Measurements from ENCODE around the gene PDGFRA. TPM values are rescaled to one million over a fixed set of nuclear protein-coding genes. Genes with fewer than 3 reads are reported as not detected.

The PDGFRA gene
- total RNA-seq, 2 experiments from 2014 or later, result not detected

DNA sequence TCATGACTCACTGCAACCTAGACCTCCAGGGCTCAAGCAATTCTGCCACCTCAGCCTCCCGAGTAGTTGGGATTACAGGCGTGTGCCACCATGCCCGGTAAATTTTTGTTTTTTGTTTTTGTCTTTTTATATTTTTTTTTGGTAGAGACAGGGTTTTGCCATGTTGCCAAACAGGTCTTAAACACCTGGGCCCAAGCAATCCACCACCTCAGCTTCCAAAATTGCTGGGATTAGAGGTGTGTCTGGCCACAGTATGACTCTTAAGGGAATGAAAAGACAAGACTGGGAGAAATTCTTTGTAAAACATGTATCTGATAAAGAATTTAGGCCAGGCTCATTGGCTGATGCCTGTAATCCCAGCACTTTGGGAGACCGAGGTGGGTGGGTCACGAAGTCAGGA, 29.2 kb upstream of the PDGFRA start:
- H3K27me3 Mint-ChIP-seq, result peaks cover 22% of the 10 kb centered on the region
- no peaks in the 10 kb centered on the region for H3K9me3 ChIP-seq (ENCODE audit: control insufficient read depth in 1 of 2, insufficient read depth in 1 of 2, low read length in 2 of 2)
- H3K9me3 Mint-ChIP-seq, result no peaks in the 10 kb centered on the region
- H3K4me3 ChIP-seq (ENCODE audit: low read length), result no peak overlapping the region
- no peaks in the 10 kb centered on the region for H3K27me3 ChIP-seq (ENCODE audit: control insufficient read depth in 1 of 2, insufficient read depth in 2 of 2, low read length in 2 of 2)
- H3K36me3 ChIP-seq (ENCODE audit: insufficient read depth, low read length), result no peaks in the 10 kb centered on the region
- no peak overlapping the region for H3K27ac Mint-ChIP-seq
- ATAC-seq (ENCODE audit: poor library complexity) (no peak), DNase-seq (no peak)
- no peaks in the 10 kb centered on the region for H3K4me1 Mint-ChIP-seq (ENCODE audit: low read depth)
- no peak overlapping the region for H3K4me3 Mint-ChIP-seq
- TF ChIP-seq, protein P1, sequence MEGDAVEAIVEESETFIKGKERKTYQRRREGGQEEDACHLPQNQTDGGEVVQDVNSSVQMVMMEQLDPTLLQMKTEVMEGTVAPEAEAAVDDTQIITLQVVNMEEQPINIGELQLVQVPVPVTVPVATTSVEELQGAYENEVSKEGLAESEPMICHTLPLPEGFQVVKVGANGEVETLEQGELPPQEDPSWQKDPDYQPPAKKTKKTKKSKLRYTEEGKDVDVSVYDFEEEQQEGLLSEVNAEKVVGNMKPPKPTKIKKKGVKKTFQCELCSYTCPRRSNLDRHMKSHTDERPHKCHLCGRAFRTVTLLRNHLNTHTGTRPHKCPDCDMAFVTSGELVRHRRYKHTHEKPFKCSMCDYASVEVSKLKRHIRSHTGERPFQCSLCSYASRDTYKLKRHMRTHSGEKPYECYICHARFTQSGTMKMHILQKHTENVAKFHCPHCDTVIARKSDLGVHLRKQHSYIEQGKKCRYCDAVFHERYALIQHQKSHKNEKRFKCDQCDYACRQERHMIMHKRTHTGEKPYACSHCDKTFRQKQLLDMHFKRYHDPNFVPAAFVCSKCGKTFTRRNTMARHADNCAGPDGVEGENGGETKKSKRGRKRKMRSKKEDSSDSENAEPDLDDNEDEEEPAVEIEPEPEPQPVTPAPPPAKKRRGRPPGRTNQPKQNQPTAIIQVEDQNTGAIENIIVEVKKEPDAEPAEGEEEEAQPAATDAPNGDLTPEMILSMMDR (IDR thresholded peaks at IDR 0.05), result no peak
- CTCF ChIA-PET, result no interaction called here
- no peaks in the 10 kb centered on the region for H3K4me1 ChIP-seq (ENCODE audit: insufficient read depth, low read length)
- POLR2A ChIA-PET, result no interaction called here
- intact Hi-C loops (cut with DNase I, micrococcal nuclease), result no loop called here
- no peaks in the 10 kb centered on the region for H3K36me3 Mint-ChIP-seq (ENCODE audit: low read depth)
- no peak overlapping the region for H3K27ac ChIP-seq (ENCODE audit: low read depth in 1 of 2, low read length in 2 of 2)

DNA sequence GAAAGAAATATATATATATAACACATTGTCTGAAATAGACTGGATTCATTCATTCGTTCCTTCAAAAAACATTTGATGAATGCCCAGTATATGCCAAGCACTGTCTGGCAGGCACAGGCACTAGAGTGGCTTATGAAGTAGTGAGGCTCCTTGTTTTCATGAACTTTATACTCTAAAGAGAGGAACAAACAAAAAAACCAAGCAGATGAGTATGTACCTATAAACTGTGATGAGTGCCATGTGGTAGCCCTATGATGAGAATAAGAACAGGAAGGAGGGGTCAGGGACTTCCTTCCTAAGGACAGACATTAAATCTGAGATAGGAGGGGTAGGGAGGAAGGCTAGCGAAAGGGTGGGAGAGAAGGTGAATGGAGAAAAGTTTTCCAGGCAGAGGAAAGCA, 19.5 kb upstream of the PDGFRA start:
- no peaks in the 10 kb centered on the region for H3K9me3 ChIP-seq (ENCODE audit: control insufficient read depth in 1 of 2, insufficient read depth in 1 of 2, low read length in 2 of 2)
- H3K27me3 Mint-ChIP-seq, result peaks cover 36% of the 10 kb centered on the region
- no peak overlapping the region for H3K27ac Mint-ChIP-seq
- DNase-seq (no peak), ATAC-seq (ENCODE audit: poor library complexity) (no peak)
- intact Hi-C loops (cut with DNase I, micrococcal nuclease), result no loop called here
- POLR2A ChIA-PET, result no interaction called here
- CTCF ChIA-PET, result no interaction called here
- H3K36me3 Mint-ChIP-seq (ENCODE audit: low read depth), result no peaks in the 10 kb centered on the region
- peaks cover 0 to 6% of the 10 kb centered on the region in 2 experiments for H3K27me3 ChIP-seq (ENCODE audit: control insufficient read depth in 1 of 2, insufficient read depth in 2 of 2, low read length in 2 of 2)
- no peaks in the 10 kb centered on the region for H3K4me1 ChIP-seq (ENCODE audit: insufficient read depth, low read length)
- H3K36me3 ChIP-seq (ENCODE audit: insufficient read depth, low read length), result no peaks in the 10 kb centered on the region
- no peak overlapping the region for H3K27ac ChIP-seq (ENCODE audit: low read depth in 1 of 2, low read length in 2 of 2)
- no peaks in the 10 kb centered on the region for H3K9me3 Mint-ChIP-seq
- H3K4me3 Mint-ChIP-seq, result no peak overlapping the region
- TF ChIP-seq, protein P1 (IDR thresholded peaks at IDR 0.05), result no peak
- H3K4me3 ChIP-seq (ENCODE audit: low read length), result no peak overlapping the region
- H3K4me1 Mint-ChIP-seq (ENCODE audit: low read depth), result no peaks in the 10 kb centered on the region

DNA sequence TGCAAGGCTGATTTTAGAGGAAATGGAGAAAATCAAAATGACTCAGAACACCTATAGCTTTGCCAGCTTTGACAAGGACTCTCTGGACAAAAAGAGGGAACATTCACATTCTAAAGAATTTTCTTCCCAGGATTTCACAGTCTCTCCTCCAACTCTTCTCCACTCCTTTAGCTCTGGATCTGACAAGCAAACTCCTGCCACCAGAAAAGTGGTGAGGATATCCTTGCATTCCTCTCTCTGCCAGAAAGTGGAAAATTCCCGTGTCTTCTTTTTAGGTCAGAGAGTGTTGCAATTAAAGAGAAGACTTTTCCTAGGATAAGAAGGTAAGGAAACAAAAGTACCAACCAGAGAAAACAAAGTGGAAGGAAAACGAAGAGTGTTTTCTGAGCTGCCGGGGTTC, 16.1 kb upstream of the PDGFRA start:
- no peaks in the 10 kb centered on the region for H3K36me3 ChIP-seq (ENCODE audit: insufficient read depth, low read length)
- H3K27me3 ChIP-seq (ENCODE audit: control insufficient read depth in 1 of 2, insufficient read depth in 2 of 2, low read length in 2 of 2), result peaks cover 7 to 10% of the 10 kb centered on the region in 2 experiments
- peaks cover 3% of the 10 kb centered on the region for H3K4me1 Mint-ChIP-seq (ENCODE audit: low read depth)
- ATAC-seq (ENCODE audit: poor library complexity), result no peak
- ChIA-PET CTCF (no interaction called here), POLR2A (no interaction called here)
- intact Hi-C loops (cut with DNase I, micrococcal nuclease), result no loop called here
- H3K27ac ChIP-seq (ENCODE audit: low read depth in 1 of 2, low read length in 2 of 2), result no peak overlapping the region
- peaks cover 39% of the 10 kb centered on the region for H3K27me3 Mint-ChIP-seq
- no peak overlapping the region for H3K4me3 Mint-ChIP-seq
- no peaks in the 10 kb centered on the region for H3K36me3 Mint-ChIP-seq (ENCODE audit: low read depth)
- peaks cover 6% of the 10 kb centered on the region for H3K4me1 ChIP-seq (ENCODE audit: insufficient read depth, low read length)
- DNase-seq, result no peak
- TF ChIP-seq, protein P1 (IDR thresholded peaks at IDR 0.05), result no peak
- H3K4me3 ChIP-seq (ENCODE audit: low read length), result no peak overlapping the region
- no peaks in the 10 kb centered on the region for H3K9me3 ChIP-seq (ENCODE audit: control insufficient read depth in 1 of 2, insufficient read depth in 1 of 2, low read length in 2 of 2)
- no peaks in the 10 kb centered on the region for H3K9me3 Mint-ChIP-seq
- no peak overlapping the region for H3K27ac Mint-ChIP-seq

All from CD4-positive, alpha-beta T cell (primary cell).